Measurements from ENCODE around the gene WASF3. TPM values are rescaled to one million over a fixed set of nuclear protein-coding genes. Genes with fewer than 3 reads are reported as not detected.

WASF3 gene
- total and polyA plus RNA-seq, 10 of the 15 experiments (the other 5 are each of a cell fraction or from before 2014, with no cell fraction given), result under 0.01 to 0.10 (median 0.01) TPM; not detected in 7

- no TSS peak for BruUV-seq (replicated peaks)
- Histone ChIP-seq H2AFZ (ENCODE audit: control insufficient read depth, low read depth, low read length) (no peak overlapping the region), H3K4me2 (ENCODE audit: control insufficient read depth, insufficient read depth) (no peak overlapping the region), H3K27me3 (replicated peaks in 1 of 2; ENCODE audit: control insufficient read depth in 2 of 2, insufficient read depth in 2 of 2, low read length in 1 of 2) (peaks cover 0 to 3% of the 10 kb centered on the region in 2 experiments; a peak in 3 of 4 replicates), H3K36me3 (ENCODE audit: control insufficient read depth in 2 of 2, insufficient read depth in 2 of 2, low read length in 1 of 2) (no peaks in the 10 kb centered on the region), H3K4me1 (ENCODE audit: control insufficient read depth, insufficient read depth, low read length) (no peaks in the 10 kb centered on the region), H3K79me2 (ENCODE audit: control insufficient read depth, insufficient read depth, low read length) (no peaks in the 10 kb centered on the region), H3K9ac (ENCODE audit: control insufficient read depth, insufficient read depth, low read length) (no peak overlapping the region), H3K9me3 (replicated peaks; ENCODE audit: control insufficient read depth, insufficient read depth, low read length) (no peaks in the 10 kb centered on the region; the same call in 2 of the 3 replicates), H3K4me3 (no peak overlapping the region), H4K20me1 (ENCODE audit: control insufficient read depth, insufficient read depth) (no peaks in the 10 kb centered on the region), H3K27ac (ENCODE audit: control insufficient read depth, insufficient read depth) (no peak overlapping the region)
- ChIA-PET SMC1A (ENCODE audit: uncharacterized antibody, unreplicated experiment) (no interaction called here), CTCF (no interaction called here), POLR2A (no interaction called here), RAD21 (ENCODE audit: unreplicated experiment) (no interaction called here)
- no peak for TF ChIP-seq E4F1 (IDR thresholded peaks at IDR 0.05; ENCODE audit: borderline replicate concordance, partially characterized antibody)
- TF ChIP-seq ZBTB40 (IDR thresholded peaks at IDR 0.05; ENCODE audit: borderline replicate concordance), result no peak
- no peak for TF ChIP-seq USF1 (IDR thresholded peaks at IDR 0.05; ENCODE audit: borderline replicate concordance, extremely low read length, insufficient read depth, low read depth, low read length)
- no peak for TF ChIP-seq ASH2L (IDR thresholded peaks at IDR 0.05; ENCODE audit: borderline replicate concordance, low read depth)
- TF ChIP-seq PRDM15 (CRISPR knock-in tag; IDR thresholded peaks at IDR 0.05), result no peak
- TF ChIP-seq KDM1A (IDR thresholded peaks at IDR 0.05; ENCODE audit: borderline replicate concordance), result no peak
- TF ChIP-seq YY1 (IDR thresholded peaks at IDR 0.05; ENCODE audit: low read depth, low read length), result no peak
- intact Hi-C loops (cut with micrococcal nuclease; ENCODE audit: unreplicated experiment), result no loop called here
- in situ Hi-C loops (cut with MboI), result no loop called here
- FAIRE-seq (no peak), ATAC-seq (no peak), DNase-seq (ENCODE audit: low read depth, low spot score) (no peak)
- 8% methylated on average over 4 of the region's 4 CpGs for WGBS (ENCODE audit: insufficient coverage, insufficient replicate concordance, low lambda C conversion rate, missing lambda C conversion rate)
Observed at GRCh38 chr13:26560456-26560855, 3.0 kb downstream of the WASF3 start.
